DOHH2 (cell line): ENCODE measurements around the gene STX1A.
A peak's percentile ranks its signal among the peaks of the same experiment; 100 is the strongest.

Source experiments
- H3F3A ChIP-seq: fragments of 200-600 bp; sonication (generic), shearing (Covaris generic); 2 replicates; pipeline ENCODE4 v1.6.0; 2016; ENCODE audit warnings: antibody characterized with exemption, mild to moderate bottlenecking; ENCODE audit not compliant: control insufficient read depth, insufficient read depth
- H3K27ac ChIP-seq: fragments of 200-600 bp; sonication (generic); 2 replicates; pipeline ENCODE4 v1.5.1; 2014; ENCODE audit warnings: low read depth, mild to moderate bottlenecking, low read length, moderate library complexity
- H3K27me3 ChIP-seq: fragments of 200-600 bp; sonication (generic); 2 replicates; pipeline ENCODE4 v1.6.1; 2014; ENCODE audit warnings: mild to moderate bottlenecking, low read length, mixed read lengths; ENCODE audit not compliant: control insufficient read depth
- H3K36me3 ChIP-seq: fragments of 200-600 bp; sonication (generic); 2 replicates; pipeline ENCODE4 v1.6.1; 2014; ENCODE audit warnings: mild to moderate bottlenecking, low read length, moderate library complexity, mixed read lengths; ENCODE audit not compliant: control insufficient read depth
- H3K4me1 ChIP-seq: fragments of 200-600 bp; sonication (generic); 2 replicates; pipeline ENCODE4 v1.6.1; 2014; ENCODE audit warnings: mild to moderate bottlenecking, low read length, mixed read lengths; ENCODE audit not compliant: control insufficient read depth
- H3K4me2 ChIP-seq: fragments of 200-600 bp; sonication (generic); 2 replicates; pipeline ENCODE4 v1.6.0; 2014; ENCODE audit warnings: mild to moderate bottlenecking, low read length, moderate library complexity
- H3K4me3 ChIP-seq: fragments of 200-600 bp; sonication (generic); 2 replicates; pipeline ENCODE4 v1.5.1; 2014; ENCODE audit warnings: mild to moderate bottlenecking, low read length, mixed read lengths
- H3K79me2 ChIP-seq: fragments of 200-600 bp; sonication (generic); 2 replicates; pipeline ENCODE4 v1.6.1; 2014; ENCODE audit warnings: mild to moderate bottlenecking, low read length, mixed read lengths; ENCODE audit not compliant: control insufficient read depth
- H3K9me2 ChIP-seq: fragments of 200-600 bp; sonication (generic); replicated peaks from 2 replicates; pipeline ENCODE4 v1.6.1; 2014; ENCODE audit warnings: mild to moderate bottlenecking, low read length, mixed read lengths; ENCODE audit not compliant: control insufficient read depth
- H3K9me3 ChIP-seq: fragments of 200-600 bp; sonication (generic); 2 replicates; pipeline ENCODE4 v1.6.1; 2014; ENCODE audit warnings: antibody characterized with exemption, low read length, mixed read lengths; ENCODE audit not compliant: control insufficient read depth, insufficient read depth
- H4K20me1 ChIP-seq: fragments of 200-600 bp; sonication (generic); 2 replicates; pipeline ENCODE4 v1.6.0; 2014; ENCODE audit warnings: low read depth, mild to moderate bottlenecking, antibody characterized with exemption, low read length, moderate library complexity; ENCODE audit not compliant: control insufficient read depth, insufficient read depth
- EZH2phosphoT487 ChIP-seq: fragments of 200-600 bp; sonication (generic); IDR thresholded peaks from 2 replicates; pipeline ENCODE4 v1.6.1; 2017; ENCODE audit warnings: borderline replicate concordance, mild to moderate bottlenecking, antibody characterized with exemption, low read length, moderate library complexity, mixed read lengths
- TF ChIP-seq, protein P1 (sequence below): fragments of 200-600 bp; sonication (generic); IDR thresholded peaks from one replicate; pipeline ENCODE4 v1.5.1; 2014; ENCODE audit warnings: antibody characterized with exemption, mild to moderate bottlenecking, low read depth, low read length; ENCODE audit not compliant: poor library complexity, severe bottlenecking

The STX1A gene

GRCh38 chr7:73730485-73730884, 11.0 kb upstream of the STX1A start:
- peaks cover 23% of the 10 kb centered on the region for H3K27me3 ChIP-seq
- H3K4me3 ChIP-seq: no peak overlapping the region

GRCh38 chr7:73728551-73728950, 9.1 kb upstream of the STX1A start:
- H3K9me2 ChIP-seq: no peaks in the 10 kb centered on the region

More at GRCh38 chr7:73730485-73730884, 11.0 kb upstream of the STX1A start:
- no peaks in the 10 kb centered on the region for H4K20me1 ChIP-seq
- H3K9me2 ChIP-seq: no peaks in the 10 kb centered on the region
- no peak overlapping the region for H3K27ac ChIP-seq
- peaks cover 5% of the 10 kb centered on the region for H3K36me3 ChIP-seq
- TF ChIP-seq EZH2phosphoT487: no peak
- TF ChIP-seq, protein P1, sequence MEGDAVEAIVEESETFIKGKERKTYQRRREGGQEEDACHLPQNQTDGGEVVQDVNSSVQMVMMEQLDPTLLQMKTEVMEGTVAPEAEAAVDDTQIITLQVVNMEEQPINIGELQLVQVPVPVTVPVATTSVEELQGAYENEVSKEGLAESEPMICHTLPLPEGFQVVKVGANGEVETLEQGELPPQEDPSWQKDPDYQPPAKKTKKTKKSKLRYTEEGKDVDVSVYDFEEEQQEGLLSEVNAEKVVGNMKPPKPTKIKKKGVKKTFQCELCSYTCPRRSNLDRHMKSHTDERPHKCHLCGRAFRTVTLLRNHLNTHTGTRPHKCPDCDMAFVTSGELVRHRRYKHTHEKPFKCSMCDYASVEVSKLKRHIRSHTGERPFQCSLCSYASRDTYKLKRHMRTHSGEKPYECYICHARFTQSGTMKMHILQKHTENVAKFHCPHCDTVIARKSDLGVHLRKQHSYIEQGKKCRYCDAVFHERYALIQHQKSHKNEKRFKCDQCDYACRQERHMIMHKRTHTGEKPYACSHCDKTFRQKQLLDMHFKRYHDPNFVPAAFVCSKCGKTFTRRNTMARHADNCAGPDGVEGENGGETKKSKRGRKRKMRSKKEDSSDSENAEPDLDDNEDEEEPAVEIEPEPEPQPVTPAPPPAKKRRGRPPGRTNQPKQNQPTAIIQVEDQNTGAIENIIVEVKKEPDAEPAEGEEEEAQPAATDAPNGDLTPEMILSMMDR: no peak
- no peaks in the 10 kb centered on the region for H3K79me2 ChIP-seq
- 0 out of 2 replicates have a peak, but pooled peaks cover 5% of the 10 kb centered on the region for H3F3A ChIP-seq
- H3K4me2 ChIP-seq: no peak overlapping the region
- H3K4me1 ChIP-seq: peaks cover 16% of the 10 kb centered on the region
- no peaks in the 10 kb centered on the region for H3K9me3 ChIP-seq

GRCh38 chr7:73727952-73728351, 8.5 kb upstream of the STX1A start:
- TF ChIP-seq EZH2phosphoT487: no peak
- TF ChIP-seq, protein P1: no peak
- Histone ChIP-seq H3K36me3 (no peaks in the 10 kb centered on the region), H3K9me2 (no peaks in the 10 kb centered on the region), H3K27ac (no peak overlapping the region), H3K9me3 (no peaks in the 10 kb centered on the region), H3K27me3 (peaks cover 23% of the 10 kb centered on the region), H3F3A (no peaks in the 10 kb centered on the region), H3K79me2 (no peaks in the 10 kb centered on the region), H3K4me1 (peaks cover 6% of the 10 kb centered on the region), H3K4me3 (no peak overlapping the region), H3K4me2 (no peak overlapping the region), H4K20me1 (no peaks in the 10 kb centered on the region)

More at GRCh38 chr7:73728551-73728950, 9.1 kb upstream of the STX1A start:
- Histone ChIP-seq H3K36me3 (no peaks in the 10 kb centered on the region), H3F3A (no peaks in the 10 kb centered on the region), H3K4me2 (no peak overlapping the region), H3K79me2 (no peaks in the 10 kb centered on the region), H3K4me3 (no peak overlapping the region), H4K20me1 (no peaks in the 10 kb centered on the region), H3K4me1 (peaks cover 6% of the 10 kb centered on the region), H3K27ac (no peak overlapping the region), H3K9me3 (no peaks in the 10 kb centered on the region), H3K27me3 (peaks cover 23% of the 10 kb centered on the region)
- TF ChIP-seq, protein P1: no peak
- TF ChIP-seq EZH2phosphoT487: no peak

GRCh38 chr7:73726083-73726466, 6.6 kb upstream of the STX1A start:
- H3F3A ChIP-seq: no peaks in the 10 kb centered on the region
- no peaks in the 10 kb centered on the region for H3K36me3 ChIP-seq
- H3K27ac ChIP-seq: no peak overlapping the region
- H3K79me2 ChIP-seq: no peaks in the 10 kb centered on the region
- H3K9me3 ChIP-seq: no peaks in the 10 kb centered on the region
- no peak overlapping the region for H3K4me2 ChIP-seq
- H3K4me1 ChIP-seq: peaks cover 6% of the 10 kb centered on the region
- H4K20me1 ChIP-seq: no peaks in the 10 kb centered on the region
- H3K4me3 ChIP-seq: no peak overlapping the region
- no peaks in the 10 kb centered on the region for H3K9me2 ChIP-seq
- H3K27me3 ChIP-seq: peaks cover 36% of the 10 kb centered on the region
- TF ChIP-seq, protein P1: peak; percentile 54
- TF ChIP-seq EZH2phosphoT487: no peak
